NCI-H1694 treated with DMSO at 0.1 percent for 48 hours (cell line): Measurements from ENCODE around the gene ITGA5.
A peak's percentile ranks its signal among the peaks of the same experiment; 100 is the strongest.

Source experiments
- DNase-seq: peaks from one replicate; lab custom pipeline; 2025; lab: John Stamatoyannopoulos, UW

ITGA5 gene

DNA sequence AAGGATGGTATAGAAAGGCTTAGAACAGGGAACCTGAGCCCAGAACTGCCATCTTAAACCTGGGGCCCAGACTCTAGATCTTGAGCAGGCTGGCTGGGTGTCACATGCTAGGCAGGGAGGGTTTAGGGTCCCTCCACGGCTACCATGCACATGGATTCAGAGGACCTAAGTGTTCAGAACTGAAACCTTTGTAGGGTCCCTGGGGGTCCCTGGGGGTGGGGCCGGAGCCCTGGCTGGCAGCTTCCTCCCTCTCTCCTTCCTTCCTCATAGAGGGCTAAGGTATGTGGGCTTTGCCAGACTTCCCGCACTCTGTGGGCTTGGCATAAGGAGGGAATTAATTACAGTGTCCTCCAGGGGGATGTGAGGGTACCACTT, 29.9 kb downstream of the ITGA5 start:
- no peak for DNase-seq

DNA sequence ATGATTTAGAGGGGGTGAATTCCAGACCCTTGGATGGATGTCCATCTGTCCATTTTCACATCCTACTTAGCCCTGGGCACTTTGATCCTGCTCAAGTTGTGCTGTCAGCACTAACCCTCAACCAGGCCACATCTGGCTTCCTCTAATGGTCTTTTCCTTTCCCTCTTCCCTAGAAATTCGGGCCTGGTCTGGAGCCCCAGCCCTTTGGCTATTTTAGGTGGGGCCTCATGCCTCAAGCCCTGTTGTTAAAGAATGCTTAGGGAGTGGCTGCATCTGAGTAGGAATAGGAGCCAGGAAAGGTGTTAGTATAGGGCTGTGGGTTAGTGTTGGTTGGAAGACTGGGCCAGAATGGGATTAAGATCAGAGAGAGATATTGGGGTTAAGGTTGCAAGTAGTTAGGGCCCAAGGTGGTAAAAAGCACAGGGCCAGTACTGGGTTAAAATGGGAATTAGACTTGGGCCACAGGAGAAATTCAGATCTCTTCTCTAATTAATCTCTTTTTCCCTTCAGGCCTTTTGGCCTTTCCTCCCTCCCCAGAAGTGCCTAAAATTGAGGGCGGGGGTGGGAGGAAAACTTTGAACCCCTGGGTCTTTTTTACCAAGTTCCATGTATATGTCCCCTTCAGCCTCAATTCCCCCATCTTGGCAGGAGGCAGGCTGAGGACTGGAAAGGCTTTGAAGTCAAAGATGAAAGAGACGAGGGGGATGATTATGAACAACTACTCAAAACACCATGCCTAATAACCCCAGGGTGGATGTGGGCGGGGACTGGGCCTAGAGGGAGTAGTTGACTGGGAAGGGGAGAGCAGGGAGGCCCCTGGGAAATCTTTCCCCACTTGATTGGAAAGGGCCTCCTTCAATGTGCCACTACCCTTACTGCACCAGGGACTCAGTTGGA, 30.6 kb downstream of the ITGA5 start:
- no peak for DNase-seq

DNA sequence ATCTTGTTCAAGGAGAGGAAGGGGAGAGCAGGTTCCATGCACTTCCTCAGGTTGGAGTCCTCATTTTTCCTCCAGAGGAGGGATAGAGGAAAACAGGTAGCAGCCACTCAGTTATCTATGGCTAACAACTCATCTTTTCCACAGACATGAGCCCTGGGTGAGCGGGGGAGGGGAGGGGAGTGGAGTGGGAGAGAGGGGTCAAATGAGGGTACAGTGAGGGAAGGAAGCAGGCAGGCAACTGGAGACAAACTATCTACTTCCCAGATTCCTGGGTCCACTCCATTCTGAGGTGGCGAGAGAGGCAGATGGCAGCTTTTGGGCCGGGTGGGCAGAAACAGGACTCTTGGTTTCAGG, 32.0 kb downstream of the ITGA5 start:
- no peak for DNase-seq

DNA sequence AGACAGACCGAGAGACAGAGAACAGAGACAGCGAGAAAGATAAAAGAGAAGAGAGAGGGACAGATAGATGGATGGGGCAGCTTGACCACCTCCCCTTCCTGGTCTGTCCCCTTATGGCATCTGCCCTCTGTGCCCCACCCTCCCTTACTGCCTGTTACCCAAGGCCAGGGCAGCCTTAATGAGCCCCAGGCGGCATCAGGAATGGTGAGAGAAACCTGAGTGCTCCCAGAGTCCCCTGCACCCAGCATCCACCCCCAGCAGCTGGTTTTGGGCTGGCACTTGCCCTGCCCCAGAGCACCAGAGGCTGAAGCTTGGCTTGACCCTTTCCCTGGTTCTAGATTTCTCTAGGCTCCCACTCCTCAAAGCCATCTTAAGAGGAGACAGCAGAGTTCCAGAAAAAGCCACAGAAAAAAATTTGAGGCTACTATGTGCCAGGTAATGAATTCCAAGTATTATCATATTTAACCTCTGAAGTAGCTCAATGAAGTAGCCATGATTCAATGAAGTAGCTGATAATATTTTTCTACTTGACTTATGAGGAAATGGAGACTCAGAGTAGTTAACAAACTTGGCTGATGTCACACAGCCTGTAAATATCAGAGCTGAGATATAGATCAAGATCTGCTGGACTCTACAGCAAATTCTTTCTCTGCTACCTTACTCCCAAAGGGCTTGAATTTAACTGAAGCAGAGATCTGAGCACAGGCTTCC, 32.5 kb downstream of the ITGA5 start:
- DNase-seq = no peak

DNA sequence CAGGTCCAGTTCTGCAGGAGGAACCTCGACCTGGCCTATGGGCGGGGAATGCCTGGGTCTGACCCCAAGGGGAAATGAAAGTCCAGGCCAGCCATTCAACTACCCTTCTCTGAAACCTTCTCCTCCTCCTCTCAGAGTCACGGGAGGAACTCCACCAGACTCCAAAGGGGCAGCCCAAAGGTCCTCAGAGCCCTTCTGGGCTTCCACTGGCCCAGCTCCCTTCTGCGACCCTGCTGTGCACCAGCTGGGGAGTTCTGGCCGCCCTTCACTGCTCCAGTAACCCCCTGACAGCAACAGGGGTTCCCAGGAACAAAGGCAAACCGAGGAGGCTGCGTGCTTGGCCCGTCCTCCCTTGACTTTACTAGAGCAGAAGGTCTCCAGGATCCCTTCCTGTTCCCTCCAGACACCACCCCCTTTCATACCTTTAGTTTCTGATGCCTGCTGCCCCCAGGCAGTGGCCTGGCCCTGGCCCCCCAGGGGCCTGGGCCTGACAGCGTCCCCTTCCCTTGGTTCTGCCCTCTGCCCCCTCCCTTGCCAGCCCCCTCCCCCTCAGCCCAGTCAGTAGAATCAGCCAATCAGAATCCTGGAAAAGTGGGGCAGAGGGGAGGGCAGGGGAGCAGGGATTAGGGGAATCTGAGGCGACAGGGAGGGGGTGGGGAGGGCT, 33.7 kb downstream of the ITGA5 start:
- no peak for DNase-seq

DNA sequence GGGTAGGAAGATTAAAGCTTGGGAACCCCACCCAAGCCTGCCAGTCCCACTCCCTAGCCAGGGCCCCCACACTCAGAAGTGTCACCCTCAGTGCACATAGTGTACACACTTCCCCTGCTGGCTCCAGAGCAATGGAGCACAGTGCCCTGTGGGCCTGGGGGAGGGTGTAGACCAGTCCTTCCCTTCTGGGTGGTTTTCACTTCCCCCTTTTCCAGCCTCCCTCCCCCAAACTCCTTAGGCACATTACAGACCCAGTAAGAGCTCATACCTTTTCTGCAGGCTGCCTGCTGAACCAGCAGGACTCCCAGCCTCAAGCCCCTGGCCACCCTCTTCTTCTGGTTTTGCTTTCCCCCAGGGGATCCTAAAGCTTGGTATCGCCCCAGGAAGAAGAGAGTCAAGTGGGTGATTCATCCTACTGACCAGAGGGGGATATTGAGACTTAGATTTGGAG, 34.5 kb downstream of the ITGA5 start, which contains the start of gene ZNF385A:
Gene ZNF385A (minus strand): TSS at position 143 of the 451 bp plus-strand sequence. CDS start 219 bp downstream, outside the sequence.
- DNase-seq = peak; percentile 9

DNA sequence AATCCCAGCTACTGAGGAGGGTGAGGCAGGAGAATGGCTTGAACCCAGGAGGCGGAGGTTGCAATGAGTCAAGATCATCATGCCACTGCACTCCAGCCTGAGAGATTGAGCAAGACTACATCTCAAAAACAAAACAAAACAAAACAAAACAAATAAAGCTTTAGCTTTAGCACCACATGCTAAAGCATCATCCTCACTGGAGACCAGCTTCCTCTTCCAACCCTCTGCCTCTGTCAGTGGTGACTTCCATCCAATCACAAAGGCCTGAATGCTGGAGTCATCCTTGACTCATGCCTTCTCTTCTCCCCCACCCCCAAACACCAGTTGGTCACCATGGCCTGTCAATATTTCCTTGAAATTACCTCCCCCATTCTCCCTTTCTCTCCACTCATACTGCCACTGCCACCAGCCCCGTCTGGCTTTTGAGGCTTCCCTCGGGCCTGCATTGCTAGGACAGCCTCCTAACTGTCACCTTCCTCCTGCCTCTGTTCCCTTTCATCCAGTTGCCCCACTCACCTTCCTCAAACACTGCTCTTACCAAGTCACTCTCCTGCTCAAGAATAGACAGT, 35.9 kb downstream of the ITGA5 start:
- no peak for DNase-seq

DNA sequence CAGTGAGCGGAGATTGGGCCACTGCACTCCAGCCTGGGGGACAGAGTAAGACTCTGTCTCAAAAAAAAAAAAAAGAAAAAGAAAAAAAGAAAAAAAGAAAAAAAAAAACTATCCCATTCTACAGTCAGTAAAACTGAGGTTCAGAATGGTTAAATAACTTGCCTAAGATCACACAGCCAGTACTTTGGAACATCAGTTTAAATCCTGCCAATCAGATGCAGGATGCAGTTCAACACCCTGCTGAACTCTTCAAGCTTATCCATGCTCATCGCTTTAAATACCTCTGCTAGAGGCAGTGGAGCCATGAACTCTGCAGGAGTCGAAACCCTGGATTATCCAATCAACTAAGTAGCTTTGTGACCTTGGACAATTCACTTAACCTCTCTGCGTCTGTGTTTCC, 37.9 kb downstream of the ITGA5 start:
- DNase-seq = no peak

DNA sequence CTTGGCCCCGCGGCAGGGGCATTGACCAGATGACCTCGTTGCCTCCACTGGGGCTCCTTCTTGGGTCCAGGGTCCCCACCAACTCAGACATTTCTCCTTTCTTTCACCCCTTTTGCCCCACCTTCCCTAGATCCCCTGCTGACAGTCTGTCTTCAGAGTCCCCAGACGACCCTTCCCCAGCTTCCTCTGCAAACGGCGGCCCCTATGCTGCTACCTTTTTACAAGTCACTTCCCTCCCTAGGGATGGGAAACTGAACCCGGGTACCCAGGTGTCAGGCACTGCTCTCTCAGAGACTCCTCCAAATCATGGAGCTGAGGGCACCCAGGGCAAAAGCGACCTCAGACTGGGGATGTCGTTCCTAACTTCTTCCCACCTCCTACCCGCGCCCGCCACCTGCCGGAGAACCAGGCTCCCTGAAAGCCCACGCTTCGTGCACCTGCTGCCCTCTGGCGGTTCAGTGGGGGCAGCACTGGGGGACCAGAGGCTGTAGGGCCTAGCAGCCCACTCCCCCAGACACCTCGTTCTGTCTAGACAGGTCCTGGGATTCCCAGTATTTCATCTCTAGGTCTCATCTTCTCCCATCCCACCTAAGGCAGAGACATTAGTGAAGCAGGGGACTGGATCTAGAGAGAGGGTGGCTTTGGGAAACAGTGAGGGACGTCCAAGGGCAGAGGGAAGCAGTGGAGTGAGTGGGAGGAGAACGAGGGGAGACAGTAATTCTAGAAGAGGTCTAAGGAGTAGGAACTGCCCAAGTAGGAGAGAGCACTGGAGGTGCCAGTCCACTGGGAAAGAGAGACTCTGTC, 39.5 kb downstream of the ITGA5 start:
- peak; percentile 43 for DNase-seq

DNA sequence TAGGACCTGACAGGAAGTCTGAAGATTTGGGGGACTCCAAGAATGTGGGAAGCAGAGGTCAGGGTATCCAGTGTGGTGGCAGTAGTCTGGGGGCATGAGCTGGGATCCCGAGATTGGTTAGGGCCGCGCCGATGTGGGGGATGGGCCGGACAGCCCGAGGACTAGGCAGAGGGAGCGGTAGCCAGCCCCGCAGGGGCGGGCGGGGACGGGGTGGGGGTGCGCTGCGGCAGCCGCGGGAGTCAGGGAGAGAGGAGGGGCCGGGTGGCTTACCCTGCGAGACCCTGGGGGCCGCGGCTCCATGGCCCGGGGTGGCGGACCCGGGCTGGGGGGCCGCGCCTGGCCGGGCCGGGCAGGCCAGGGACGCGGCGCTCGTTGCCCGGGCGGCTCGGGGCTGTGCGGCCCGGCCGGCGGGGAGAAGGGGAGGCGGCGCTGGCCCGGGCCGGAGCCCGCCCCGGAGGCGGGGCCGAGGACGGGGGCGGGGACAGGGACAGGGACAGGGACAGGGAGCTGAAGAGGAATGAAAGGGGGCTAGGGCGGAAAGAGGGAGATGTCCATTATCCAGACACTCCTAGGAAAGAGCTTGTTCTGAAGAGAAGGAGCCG, 40.2 kb downstream of the ITGA5 start:
- DNase-seq = no peak

DNA sequence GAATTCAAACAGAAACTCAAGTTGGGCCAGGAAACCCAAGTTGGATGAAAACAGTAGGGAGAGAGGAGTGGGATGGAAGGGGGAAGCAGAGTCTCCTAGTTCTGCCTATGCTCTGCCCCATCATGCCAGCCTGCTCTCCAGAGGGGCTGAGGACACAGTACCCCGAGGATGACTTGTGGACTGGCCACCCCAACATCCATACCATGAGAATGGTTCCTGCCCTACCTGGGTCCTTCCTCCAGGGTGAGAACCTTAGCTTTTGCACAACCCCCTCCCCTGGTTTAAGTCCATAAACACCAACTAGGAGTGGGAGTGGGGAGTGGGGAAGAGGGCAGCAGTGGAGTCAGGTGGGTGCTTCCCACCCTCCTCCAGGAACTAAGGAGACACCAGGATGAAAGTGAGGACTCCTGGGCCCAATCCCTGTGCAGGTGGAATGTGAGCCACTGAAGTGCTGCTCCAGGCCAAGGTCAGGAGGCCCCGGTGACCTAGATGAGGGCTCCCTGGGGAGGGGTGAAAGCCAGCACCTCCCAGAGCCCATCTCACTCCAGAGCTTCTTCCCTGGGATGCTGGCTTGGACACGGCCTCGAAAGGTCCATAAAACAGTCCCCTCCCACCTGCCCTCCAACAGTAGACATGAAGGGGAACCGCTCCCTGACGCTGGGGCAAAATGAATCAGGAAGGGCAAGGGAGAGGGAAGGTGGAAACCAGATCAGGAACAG, 41.1 kb downstream of the ITGA5 start:
- no peak for DNase-seq

DNA sequence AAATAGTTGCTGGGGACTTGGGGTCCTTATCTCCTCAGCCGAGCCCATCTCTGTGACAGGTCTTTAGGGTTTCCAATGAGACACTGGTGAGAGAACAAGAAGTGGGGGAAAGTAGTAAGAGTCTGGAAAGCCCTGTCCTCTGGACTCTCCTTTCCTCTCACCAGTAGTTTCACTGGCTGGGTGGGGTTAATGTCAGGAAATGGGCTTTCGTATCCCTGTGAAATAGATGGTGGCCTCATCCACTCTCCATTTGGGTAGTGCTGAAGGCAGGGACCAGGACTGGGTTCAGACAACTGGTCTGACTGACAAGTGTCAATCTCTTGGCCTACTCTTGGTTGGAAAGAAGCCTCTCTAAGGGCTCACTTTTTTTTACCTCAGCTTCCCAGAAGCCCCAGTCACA, 42.1 kb downstream of the ITGA5 start:
- DNase-seq = no peak

DNA sequence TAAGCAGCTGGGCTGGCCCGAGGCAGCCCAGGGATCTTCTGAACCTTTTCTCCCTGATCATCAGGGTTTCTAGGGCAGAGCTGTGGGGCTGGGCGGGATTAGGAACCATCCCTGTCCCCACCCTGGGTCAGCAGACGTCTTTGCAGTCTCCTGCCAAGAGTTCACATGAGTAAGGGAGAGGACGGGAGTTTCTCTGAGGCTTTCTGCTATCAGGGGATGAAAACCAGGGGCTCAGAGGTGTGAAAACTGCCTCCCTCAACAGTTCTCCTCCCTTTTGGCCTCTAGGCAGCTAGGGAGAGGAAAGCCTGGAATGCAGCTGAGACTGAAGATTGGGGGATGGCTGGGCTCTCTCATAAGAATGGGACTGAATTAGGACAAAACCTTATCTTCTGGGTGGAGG, 42.5 kb downstream of the ITGA5 start:
- no peak for DNase-seq

DNA sequence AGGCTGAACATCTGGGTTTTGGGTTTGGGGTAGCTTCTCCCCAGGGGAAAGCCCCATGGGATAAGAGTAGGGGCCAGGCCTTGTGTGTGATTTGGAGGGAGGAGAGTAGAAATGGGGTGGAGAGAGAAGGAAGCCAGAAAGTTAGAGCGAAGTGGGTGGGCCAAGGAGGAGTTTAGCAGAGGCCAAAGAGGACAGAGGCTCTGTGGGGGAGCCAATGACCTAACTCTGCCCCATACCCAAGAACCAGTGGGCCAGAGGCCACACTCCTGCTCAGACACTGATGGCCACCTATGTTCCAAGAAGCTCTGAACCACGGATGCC, 43.8 kb downstream of the ITGA5 start:
- DNase-seq = no peak

DNA sequence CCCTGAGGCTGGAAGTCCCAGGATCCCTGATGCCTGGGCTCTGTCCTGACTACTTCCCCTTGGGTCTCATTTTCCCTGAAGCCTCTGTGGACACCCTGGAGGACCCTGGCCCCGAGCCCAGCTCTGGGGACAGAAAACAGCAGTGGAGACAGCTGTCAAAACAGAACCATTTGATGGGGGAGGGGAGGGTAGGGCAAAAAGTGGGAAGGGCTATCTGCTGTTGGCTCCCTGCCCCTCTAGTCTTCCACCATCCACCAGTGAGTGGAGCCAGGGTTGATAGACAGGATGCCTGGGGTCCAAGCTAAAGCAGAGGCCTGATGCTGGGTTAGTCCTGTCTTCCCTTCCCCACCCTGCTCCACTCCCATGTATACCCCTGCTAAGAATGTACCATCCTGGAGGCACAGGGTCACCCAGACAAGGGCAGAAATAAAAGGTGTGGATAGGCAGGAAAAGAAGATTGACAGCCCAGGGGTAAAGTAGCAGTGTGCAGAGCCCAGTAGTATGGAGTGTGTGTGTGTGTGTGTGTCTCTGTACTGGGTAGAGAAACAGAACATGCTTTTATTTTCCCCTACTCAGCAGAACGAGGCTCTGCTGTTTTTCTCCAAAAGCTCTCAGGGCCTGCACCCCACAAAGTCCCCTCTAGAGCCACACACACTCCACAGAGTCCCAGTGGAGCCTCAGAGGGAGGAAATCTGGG, 44.4 kb downstream of the ITGA5 start:
- DNase-seq = no peak

DNA sequence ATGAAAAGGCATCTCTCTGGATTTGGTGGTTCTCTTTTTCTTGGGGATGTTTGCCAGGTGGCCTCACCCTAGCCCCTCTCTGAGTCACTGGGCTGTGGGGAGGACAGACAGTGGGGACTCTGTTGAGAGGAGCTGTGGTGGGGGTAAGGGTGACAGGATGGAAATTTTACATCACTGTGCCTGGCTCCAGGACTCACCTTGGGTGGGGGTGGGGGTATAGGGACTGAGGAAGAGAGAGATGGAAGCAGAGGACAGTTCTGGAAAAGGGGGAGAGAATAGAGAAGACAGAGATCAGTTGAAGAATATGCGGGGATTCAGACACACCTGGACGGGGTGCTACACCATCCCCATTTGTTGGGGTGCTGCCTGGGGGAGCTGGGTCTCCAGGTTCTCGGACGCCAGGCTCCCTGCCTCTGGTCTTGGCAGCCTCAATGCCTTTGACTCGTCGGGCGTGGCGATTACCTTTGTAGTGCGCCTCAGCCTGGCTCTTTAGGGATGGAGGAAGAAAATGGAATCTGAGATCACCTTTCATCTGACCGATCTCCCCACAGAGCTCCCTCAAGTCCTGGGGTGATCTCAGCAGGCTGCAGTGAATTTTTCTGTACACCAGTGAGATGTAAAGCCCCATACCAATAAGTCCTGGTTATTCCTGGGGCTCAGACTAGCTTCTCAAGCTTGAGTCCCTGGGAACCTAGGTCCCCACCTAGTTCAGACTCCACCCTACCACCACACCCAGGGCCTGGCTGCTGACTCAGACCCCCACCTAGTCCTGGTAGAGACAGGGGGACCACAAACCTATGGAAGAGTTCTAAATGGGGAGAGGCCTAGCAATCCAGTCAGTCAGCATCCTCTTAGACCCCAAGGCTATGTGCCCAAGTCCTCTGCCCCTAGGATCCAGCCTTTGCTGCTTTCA, 45.2 kb downstream of the ITGA5 start:
- DNase-seq = no peak

DNA sequence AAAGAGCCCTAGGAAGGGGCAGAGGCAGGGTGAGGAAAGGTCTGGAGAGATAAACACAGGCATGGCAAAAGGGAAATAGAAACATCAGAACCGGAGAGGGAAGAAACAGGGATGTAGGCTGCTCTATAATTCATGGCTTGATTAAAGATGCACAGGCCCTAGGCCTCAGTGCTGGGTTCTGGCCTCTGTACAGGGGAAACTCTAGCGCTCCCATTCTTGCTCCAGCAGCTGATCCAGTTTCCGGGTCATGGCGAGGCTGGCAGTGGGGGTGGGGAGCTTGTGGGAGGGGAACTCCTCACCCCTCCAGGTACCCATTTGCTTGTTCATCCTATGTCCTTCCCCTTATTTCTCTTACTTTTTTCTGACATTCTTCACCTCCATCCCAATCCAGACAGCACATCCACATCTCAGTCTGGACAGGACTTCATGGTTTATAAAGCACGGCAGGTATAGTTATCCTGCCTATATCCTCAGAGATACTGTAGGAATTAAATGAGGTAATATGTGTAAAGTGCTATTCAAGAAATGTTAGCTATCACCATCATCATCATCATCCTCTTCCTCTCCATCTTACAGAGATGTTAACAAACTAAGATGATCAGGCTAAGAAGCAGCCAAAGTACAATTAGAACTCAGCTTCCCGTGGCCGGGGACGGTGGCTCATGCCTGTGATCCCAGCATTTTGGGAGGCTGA, 46.8 kb downstream of the ITGA5 start:
- DNase-seq = peak; percentile 8
